GM21526 (cell line): Measurements from ENCODE around the gene SLC12A1.

Source experiments
- ATAC-seq: cut with Tn5 transposase; IDR thresholded peaks from one replicate; pipeline ENCODE4 v1.9.1; 2021; ENCODE audit warnings: moderate library complexity; ENCODE audit not compliant: unreplicated experiment, low FRiP score

SLC12A1 gene

DNA sequence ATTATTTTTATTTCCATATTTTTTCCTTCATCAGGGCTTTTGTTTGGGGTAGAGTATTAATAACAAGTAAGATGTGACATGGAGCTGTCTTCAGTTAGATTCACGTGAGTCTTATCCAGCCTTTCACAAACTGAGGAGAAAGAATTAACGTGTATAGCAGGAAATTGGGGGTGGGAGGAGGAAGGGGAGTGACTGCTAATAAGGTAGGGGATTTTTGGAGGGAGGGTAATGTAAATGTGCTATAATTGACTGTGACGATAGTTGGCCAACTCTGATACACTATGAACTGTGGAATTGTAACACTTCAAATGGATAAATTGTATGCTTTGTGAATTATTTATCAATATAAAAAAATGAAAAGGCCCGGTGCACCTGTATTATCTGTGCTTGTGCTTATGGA lies 134.0 kb downstream of the SLC12A1 start:
- no peak for ATAC-seq

DNA sequence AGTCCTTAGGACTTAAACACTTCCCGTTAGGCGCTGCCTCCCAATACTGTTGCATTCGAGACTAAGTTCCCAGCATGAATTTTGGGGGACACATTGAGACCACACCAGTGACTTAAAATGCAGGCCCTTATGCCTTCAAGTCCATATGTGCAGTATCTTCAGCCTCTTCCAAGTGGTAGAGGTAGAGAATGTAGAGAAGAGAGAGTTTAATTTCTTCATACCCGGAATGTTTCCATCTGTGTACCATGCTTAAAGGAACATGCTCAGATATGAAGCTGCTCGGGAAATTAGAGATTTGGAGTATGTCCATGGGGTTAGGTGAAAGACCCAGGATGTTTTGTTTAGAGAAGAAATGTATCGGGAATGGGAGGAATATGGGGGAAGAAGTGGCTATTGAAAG lies 137.8 kb downstream of the SLC12A1 start:
- ATAC-seq, result no peak

DNA sequence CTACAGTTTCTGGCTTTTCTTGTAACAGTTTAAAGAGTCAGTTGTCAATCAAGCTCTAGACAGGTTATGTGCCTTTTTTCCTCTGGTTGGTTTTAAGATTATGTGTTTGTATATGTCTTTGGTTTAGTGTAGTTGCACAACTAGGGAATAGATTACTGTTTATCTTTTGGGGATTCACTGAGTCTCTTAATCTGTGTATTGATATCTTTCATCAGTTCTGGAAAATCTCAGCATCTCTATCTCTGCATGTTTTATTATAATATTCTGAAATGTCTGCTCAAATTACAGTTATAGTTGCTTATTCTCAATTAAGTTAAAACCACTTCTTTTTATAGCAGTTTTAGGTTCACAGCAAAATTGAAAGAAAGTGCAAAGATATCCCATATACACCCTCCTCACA lies 139.4 kb downstream of the SLC12A1 start:
- no peak for ATAC-seq

DNA sequence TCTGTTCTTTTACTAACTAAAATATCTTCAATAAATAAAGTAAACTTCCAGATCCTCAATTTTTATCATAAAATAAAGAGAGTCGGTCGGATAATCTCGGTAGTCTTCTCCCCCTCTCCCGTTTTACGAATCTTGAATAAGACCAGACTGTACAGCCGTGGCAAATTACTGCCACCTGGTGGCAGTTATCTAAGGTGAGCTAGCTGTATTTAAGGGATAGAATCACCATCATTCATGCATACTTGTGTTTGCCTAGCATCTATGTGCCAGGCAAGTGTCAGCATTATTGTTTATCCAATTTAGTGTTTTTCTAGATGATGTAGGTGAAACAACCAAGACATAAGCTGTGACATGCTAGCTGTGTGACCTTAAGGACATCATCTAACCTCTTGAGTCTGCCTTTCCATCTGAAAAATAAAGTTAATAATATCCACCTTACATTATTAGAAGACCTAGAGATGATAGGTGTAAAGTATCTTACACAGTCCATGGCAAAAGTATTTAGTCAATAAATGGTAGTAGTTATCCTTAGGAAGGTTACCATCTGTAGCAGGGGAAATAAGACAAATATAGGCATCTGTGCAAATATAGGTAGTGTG lies 146.5 kb downstream of the SLC12A1 start:
- peak; percentile 81 for ATAC-seq
